Putamen (tissue), 1 donor: ENCODE results near the gene ENDOG.
A peak's percentile ranks its signal among the peaks of the same experiment; 100 is the strongest.

ENCODE experiments used
- DNase-seq: peaks from one replicate; pipeline ENCODE4 v3.0.0-alpha.2; 2016; ENCODE audit warnings: low spot score

ENDOG gene

DNA sequence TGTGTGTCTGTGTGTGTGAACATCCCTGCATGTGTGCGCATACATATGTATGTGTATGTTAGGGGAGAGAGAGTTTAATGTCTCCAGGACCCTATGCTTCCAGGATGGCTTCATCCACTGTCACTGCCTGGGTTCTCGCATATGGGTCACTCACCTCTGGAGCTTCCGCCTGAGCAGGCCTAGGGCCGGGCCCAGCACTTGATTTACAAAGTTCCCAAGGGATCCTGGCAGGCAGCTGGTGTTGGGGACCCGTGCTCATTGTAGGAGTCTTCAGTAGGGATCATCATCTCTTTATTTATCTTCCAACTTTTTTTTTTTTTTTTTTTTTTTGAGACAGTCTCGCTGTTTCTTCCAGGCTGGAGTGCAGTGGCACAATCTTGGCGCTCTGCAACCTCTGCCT, 18.2 kb upstream of the ENDOG start:
- no peak for DNase-seq

DNA sequence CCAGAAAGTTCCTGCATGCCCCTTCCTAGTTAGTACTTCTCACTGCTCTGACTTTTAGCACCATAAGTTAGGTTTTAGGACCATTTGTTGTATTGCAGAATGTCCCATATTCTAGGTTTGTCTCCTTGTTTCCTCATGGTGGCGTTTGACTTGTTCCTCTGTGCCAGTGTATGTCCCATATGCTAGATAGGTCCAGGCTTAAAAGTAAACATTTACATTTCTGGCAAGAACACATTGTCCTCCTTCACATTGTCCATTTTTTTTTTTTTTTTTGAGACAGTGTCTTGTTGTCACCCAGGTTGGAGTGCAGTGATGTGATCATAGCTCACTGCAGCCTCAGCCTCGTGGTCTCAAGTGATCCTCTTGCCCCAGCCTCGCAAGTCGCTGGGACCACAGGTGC, 15.8 kb upstream of the ENDOG start:
- no peak for DNase-seq

DNA sequence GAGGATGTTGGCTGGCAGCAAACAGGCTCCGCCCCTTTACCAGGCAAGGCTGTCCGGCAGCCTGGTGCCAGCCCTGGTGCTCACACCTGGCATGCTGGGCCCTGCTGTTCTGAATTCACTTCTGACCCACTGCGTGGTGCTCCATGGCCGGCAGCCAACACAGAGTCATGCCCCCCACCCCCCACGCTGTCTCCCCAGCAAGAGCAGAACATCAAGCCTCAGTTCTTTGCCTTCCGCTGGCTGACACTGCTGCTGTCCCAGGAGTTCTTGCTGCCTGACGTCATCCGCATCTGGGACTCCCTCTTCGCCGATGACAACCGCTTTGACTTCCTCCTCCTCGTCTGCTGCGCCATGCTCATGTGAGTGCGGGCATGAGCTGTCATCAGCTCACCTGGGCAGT, 12.6 kb upstream of the ENDOG start:
- DNase-seq: peak; percentile 71

DNA sequence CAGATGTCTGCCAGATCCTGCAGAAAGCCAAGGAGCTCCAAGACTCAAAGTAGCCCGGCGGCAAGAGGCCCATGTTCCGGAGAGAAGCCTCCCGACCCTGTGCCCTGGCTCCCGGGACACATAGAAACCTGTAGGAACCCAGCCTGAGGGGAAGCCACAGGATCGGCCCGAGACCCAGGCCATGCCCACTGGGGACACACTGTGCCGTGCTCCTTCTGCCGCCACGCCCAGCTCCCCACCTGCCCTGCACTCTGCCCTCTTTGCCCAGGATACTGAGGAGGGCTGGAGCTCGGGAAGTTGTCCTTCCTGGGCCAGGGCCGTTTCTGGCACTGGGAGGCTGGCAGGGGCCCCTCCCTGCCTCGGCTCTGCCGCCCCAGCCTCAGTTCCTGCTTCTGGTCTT, 10.5 kb upstream of the ENDOG start:
- no peak for DNase-seq

DNA sequence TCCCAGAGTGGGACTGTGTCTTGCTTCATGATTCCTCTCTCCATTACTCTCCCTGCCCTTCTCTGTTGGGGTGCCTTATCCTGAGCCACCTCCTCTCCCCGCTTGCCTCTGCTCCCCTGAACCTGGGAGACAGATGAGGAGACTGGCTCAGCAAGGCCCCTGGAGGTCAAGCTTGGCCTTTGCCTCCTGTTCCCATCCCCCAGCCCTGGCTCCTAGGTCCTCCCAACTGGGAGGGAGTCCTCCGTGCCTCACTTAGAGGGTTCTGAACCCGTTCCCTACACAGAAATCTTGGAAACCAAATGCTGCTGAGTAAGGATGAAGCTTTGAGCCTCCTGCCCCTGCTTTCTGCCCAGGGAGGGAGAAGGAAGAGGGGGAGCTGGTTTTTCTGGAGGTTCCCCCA, 9.8 kb upstream of the ENDOG start:
- DNase-seq: no peak

DNA sequence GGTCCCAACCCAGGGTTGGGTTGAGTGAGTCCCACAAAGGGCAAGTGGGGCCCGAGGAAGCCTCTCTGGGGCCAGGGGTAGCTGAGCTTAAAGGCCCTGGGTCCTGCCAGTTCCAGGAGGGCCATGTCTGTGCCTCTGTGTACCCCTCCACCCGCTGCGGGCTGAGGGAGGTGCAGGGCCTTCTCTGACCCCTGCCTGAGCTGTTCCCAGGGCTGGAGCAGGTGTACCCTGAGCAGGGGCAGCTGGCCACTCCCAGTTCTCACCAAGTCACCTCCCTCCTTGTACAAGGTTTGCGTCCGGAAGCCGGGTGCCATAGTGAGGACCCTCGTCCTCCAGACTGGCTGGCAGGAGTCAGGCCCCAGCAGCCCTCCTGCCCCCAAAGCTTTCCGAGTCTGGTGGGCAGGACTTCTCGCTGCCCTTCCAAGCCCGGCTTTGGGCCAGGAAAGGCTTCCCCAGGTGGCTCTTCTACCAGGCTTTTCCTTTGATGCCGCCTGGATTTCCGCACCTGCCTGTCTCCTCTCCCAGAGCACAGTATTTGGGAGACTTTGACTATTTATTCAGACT, 9.2 kb upstream of the ENDOG start:
- no peak for DNase-seq

DNA sequence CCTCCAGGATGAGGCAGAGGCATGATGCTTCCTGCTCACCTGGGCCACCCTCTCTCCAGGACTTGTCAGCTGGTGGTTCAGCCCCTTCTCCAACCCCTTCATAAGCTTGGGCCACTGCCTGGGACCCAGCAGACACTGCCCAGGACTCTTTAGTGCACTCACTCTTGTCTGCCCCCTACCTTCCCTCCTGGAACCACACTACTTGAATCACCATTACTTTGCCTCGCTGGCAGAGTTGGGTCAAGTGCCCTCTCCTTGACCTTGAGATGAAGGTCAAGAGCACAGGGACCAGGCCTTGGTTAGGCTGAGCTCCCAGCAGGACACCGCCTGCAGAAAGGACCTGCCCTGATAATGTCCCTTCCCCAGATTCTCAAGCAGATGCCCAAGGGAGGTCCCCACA, 8.5 kb upstream of the ENDOG start:
- DNase-seq: no peak

DNA sequence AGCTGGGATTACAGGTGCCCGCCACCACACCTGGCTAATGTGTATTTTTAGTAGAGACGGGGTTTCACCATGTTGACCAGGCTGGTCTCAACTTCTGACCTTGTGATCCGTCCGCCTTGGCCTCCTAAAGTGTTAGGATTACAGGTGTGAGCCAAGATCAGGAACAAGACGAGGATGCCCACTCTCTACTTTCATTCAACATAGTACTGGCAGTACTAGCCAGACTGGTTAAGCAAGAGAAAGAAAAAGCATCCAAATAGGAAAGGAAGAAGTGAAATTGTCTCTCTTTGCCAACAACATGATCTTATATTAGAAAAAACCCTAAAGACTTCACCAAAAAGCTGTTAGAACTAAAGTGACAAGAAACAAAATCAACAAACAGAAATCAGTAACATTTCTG, 7.4 kb upstream of the ENDOG start:
- no peak for DNase-seq

DNA sequence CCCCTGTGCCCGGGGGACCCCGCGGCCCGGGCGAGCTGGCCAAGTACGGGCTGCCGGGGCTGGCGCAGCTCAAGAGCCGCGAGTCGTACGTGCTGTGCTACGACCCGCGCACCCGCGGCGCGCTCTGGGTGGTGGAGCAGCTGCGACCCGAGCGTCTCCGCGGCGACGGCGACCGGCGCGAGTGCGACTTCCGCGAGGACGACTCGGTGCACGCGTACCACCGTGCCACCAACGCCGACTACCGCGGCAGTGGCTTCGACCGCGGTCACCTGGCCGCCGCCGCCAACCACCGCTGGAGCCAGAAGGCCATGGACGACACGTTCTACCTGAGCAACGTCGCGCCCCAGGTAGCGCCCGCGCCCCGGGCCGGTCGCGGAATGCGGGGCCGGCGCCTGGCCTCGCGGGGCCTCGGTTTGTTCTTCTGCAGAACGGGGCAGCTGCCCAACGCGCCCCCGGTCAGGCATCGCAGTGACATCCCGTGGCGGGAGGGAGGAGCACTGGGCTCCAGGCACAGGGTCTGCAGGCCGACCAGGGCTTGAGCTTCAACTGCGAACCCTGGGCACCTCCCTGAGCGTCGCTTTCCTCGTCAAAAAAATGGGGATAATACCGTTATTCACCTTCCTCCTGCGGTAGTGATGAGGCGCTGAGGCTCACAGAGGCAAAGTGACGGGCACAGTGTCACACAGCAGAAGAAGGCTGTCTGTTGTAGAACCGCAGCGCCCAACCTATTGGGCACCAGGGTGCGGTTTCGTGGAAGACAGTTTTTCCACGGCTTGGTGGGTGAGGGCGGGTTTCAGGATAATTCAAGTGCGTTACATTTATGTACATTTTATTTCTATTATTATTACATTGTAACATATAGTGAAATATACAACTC, 777 bp downstream of the ENDOG start:
- DNase-seq: peak; percentile 46

DNA sequence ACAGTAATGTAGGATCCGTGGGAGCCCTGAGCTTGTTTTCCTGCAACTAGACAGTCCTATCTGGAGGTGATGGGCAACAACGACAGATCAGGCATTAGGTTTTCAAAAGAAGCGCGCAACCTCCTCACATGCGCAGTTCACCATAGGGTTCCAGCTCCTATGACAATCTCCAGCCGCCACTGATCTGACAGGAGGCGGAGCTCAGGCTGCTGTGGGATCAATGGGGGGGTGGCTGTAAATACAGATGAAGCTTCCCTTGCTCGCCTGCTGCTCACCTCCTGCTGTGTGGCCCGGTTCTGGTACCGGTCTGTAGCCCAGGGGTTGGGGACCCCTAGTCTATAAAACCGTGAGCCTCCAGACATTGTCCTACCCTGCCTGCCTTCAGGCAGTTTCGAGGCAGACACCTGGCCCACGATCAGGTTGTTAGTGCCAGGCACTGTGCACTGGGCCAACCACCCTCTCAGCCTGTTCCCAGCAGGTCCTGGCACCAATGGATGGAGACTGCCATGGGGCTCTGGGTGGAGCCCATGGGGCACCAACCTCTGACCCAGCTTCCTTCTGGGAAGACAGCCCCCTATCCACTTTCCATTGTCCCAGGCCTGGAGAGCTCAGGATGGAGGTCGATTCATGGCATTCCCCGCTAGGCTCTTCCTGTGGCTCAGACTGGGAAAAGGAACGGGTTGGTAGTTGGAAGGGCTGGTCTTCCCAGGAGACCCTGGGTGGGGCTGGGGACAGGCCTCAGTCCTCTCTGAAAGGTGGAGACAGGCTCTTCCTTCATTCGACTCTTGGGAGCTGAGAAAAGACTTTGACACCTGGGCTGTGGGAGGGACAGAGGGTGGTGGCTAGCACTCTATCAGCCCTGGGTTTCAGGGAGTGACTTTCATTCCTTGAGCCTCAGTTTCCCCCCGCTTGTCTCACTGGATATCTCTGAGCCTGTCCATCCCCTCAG, 1.7 kb downstream of the ENDOG start:
- DNase-seq: peak; percentile 60

DNA sequence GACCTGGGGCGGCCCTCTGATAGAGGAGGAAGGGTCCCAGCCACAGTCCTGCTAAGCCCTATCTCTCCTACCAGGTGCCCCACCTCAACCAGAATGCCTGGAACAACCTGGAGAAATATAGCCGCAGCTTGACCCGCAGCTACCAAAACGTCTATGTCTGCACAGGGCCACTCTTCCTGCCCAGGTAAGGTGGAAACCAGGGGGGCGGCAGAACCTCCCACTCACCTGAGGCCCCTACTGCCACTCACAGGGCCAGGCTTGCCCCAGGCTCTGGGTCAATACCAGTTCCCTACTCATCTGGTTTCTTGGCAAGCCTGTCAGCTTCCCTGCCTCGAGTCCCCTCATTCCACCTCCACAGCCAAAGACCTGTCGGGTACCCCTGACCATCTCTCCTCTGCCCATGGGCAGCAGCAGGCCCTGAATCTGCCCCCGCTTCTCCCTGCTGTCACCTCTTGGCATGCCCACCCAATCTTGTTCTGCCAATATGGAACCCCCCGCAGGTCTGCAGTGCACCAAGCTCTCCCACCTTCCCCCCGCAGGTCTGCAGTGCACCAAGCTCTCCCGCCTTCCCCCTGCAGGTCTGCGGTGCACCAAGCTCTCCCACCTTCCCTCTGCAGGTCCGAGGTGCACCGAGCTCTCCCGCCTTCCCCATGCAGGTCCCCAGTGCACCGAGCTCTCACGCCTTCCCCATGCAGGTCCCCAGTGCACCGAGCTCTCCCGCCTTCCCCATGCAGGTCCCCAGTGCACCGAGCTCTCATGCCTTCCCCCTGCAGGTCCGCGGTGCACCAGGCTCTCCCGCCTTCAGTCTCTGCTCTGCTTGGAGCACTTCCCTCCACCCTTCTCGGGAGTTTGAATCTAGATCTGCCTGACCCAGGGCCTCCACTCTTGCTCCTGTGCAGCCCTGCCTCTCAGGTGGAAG, 2.6 kb downstream of the ENDOG start:
- no peak for DNase-seq

DNA sequence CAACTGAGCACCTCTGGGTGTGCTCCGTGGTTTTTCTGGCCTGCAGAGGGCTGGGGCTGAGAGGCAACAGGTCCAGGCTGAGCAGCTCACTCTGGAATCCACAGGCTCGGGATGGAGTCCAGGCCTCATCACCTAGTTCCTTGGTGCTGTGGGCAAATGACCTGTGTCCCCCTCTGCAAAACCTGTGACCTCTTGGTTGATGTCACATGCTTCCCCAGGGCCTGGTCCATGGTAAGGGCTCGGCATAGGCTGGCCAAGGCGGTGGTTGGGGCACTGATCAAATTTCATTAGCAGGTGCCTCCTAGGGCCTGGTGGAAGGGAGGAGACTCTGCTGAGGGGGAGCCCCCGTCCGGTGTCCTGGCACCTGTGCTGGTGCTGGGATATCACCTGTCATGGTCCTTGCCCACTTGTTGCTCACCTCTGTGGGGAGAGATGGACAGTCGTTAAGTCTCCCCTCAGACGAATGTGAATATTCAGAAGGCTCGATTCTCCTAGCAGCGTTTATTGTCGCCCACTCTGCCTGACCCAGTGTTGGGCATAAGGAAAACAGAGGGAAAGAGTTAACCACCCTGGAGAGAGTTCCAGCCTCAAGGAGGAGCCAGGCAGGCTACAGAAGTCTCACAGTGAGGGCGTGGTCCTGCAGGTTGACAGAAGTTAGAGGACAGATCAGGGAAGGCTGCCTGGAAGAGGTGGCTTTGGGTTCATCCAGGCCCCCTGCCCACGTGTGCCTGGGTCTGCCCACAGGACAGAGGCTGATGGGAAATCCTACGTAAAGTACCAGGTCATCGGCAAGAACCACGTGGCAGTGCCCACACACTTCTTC, 3.5 kb downstream of the ENDOG start:
- no peak for DNase-seq

DNA sequence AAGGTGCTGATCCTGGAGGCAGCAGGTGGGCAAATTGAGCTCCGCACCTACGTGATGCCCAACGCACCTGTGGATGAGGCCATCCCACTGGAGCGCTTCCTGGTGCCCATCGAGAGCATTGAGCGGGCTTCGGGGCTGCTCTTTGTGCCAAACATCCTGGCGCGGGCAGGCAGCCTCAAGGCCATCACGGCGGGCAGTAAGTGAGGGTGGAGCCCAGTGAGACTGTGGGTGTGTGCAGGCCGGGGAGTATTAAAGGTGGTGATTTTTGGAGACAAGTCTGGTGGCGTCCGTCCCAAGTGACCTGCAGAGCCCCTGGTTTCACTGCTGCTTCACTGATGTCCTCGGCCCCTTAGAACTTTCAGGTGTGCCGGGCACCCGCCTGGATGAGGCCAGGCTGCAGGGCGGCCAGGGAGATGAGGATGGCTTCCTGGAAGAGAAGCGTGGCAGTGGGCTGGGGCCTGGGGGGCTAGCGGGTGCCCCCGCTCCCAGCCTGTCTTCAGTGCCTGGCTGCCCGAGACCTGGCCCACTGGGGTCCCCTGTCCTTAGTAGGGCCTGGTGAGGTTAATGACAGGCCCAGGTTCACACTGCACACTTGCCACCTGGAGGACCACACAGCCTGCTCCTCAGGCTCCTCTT, 4.2 kb downstream of the ENDOG start:
- DNase-seq: no peak

DNA sequence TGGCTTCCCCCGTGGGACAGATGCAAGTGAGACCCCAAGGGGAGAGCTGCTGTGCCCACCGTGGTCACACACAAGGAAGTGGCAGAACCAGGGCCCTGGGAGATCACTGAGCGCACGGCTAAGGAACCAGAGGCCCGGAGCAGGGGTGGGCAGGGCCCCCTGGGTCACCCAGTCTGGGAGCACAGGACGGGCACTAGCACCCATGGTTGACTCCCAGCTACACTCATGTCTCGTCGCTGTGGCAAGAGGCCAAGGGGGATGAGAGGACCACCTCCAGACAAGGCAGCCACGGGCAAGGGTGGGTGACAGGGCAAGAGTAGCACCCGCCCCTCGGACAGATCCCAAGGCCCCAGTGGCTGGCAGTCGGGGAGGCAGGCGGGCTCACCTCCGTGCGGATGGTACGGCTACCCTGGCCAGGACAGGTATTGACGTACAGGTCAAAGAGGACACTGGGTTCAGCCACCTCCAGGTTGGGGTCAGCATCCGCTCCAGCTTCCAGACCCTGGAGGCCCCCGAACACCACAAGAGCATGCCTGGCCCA, 5.1 kb downstream of the ENDOG start:
- no peak for DNase-seq

DNA sequence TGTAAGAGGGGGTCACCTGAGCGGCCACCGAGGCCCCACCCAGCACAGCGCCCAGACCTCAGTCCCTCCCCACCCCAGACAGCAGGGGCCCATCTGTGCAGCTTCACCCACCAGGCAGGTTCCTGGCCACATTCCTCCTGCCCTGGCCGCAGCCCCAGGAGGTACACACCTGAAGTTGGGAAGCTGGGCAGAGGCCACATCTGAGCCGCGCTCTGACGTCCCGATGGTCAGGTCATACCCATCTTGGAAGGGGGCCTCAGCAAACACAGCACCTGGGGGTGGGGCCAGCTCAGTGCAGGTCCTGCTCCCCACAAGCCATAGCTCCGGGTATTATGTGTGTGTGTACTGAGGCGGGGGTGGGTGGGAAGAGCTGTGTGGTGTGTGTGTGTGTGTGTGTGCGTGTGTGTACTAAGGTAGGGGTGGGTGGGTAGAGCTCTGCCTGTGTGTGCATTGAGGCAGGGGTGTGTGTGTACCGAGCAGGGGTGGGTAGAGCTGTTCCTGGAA, 5.7 kb downstream of the ENDOG start:
- DNase-seq: no peak

DNA sequence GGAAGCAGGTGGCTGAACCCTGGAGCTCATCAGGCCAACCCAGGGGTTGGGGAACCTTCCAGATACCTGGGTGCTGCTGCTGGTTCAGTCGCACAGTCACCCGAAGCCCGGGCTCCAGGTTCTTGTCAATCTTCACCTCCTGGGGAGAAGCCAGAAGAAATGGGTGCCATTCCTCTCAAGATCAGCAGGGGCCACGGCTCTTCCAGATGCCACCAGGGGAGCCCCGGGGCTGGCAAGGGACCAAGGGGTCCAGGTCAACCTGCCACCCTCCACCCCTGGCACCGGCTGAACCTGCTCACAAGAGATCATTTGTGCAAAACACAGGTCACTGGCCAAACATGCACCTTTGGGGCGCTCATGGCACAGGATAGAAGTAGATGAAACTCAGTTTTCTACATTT, 6.6 kb downstream of the ENDOG start:
- no peak for DNase-seq

DNA sequence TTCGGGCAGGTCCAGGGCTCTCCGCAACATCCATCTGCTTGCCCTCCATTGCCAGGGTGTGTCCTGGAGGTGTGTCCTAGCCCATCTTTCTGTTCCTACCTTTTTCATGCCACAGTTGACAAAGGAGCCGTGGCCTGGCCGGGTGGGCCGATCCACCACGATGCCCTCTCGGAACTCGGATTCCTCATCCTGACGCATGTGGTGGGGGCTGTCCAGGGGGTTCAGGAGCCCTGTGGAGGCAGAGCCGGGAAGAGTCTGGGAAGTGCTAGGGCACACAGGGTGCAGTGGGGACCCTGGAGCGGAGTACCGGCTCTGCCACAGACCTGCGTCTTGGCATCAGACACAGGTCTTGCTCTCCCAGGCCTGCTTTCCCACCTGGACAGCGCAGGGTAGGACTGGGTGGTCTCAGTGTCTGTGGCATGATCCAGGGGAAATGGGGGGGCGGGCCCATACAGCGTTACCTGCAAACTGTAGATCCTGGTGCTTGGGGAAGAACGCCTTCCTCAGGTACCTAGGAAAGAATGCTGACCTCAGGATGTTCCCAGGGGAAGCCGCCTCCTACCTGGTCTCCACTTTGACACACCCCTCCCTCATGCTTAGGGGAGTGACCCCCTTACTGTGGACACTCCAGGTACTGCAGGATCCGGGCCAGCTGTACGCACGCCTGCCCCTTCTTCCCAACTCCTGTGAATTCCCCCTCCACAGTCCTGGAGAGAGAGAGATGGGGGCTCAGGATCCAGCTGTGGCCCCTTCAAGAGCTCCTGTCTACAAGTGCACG, 7.8 kb downstream of the ENDOG start:
- no peak for DNase-seq

DNA sequence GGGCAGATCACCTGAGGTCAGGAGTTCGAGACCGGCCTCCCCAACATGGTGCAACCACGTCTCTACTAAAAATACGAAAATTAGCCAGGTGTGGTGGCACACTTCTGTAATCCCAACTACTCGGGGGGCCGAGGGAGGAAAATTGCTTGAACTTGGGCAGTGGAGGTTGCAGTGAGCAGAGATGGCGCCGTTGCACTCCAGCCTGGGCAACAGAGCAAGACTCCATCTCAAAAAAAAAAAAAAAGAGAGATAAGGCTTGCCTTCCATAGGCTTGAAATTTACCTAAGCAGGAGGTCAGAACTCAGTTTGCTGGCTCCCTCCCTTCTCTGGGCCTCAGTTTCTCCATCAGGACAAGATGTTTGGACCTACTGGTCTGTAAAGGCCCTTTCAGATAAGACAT, 10.0 kb downstream of the ENDOG start:
- DNase-seq: no peak
